Stimulated activated CD4-positive, alpha-beta T cell treated with anti-CD3 and anti-CD28 coated beads, Interleukin-1b, Interleukin-23, amount 100 ng/mL, for 48 hours (primary cell): ENCODE measurements around the gene CEP85.
A peak's percentile ranks its signal among the peaks of the same experiment; 100 is the strongest.
"Not testable (repeated sequence)": the region's sequence is repeated elsewhere in the genome, so short reads cannot be mapped to it uniquely, and the experiment has no call there.

ENCODE experiments used
- DNase-seq: peaks from one replicate; pipeline ENCODE4 v3.0.0-alpha.2; 2020

CEP85 gene

GRCh38 chr1:26225033-26225831, 8.8 kb upstream of the CEP85 start:
- DNase-seq = peak; percentile 45

GRCh38 chr1:26230682-26231081, 3.3 kb upstream of the CEP85 start:
- DNase-seq = not testable (repeated sequence)

- no peak for DNase-seq
Observed at GRCh38 chr1:26234644-26235370, 807 bp downstream of the CEP85 start.

- DNase-seq = no peak
Observed at GRCh38 chr1:26237230-26237966, 3.4 kb downstream of the CEP85 start.

- no peak for DNase-seq
Observed at GRCh38 chr1:26239936-26240335, 5.9 kb downstream of the CEP85 start.

- DNase-seq = no peak
Observed at GRCh38 chr1:26252718-26253117, 18.7 kb downstream of the CEP85 start.

GRCh38 chr1:26254404-26254803, 20.4 kb downstream of the CEP85 start:
- no peak for DNase-seq

GRCh38 chr1:26257222-26257621, 23.2 kb downstream of the CEP85 start:
- no peak for DNase-seq

GRCh38 chr1:26259005-26259404, 25.0 kb downstream of the CEP85 start:
- no peak for DNase-seq

GRCh38 chr1:26259578-26259977, 25.6 kb downstream of the CEP85 start:
- no peak for DNase-seq

- DNase-seq = no peak
Observed at GRCh38 chr1:26263212-26263611, 29.2 kb downstream of the CEP85 start.

GRCh38 chr1:26265405-26265804, 31.4 kb downstream of the CEP85 start:
- DNase-seq = no peak

GRCh38 chr1:26268290-26269197, 34.5 kb downstream of the CEP85 start:
- no peak for DNase-seq

GRCh38 chr1:26269198-26269550, 35.2 kb downstream of the CEP85 start:
- DNase-seq = no peak

GRCh38 chr1:26274801-26275425, 40.9 kb downstream of the CEP85 start:
- DNase-seq = no peak

- DNase-seq = peak; percentile 78
Observed at GRCh38 chr1:26275580-26276431, 41.8 kb downstream of the CEP85 start.

GRCh38 chr1:26276432-26276838, 42.4 kb downstream of the CEP85 start:
- DNase-seq = no peak

GRCh38 chr1:26277261-26277661, 43.3 kb downstream of the CEP85 start:
- DNase-seq = no peak

GRCh38 chr1:26277719-26278118, 43.7 kb downstream of the CEP85 start:
- no peak for DNase-seq

- no peak for DNase-seq
Observed at GRCh38 chr1:26278303-26278702, 44.3 kb downstream of the CEP85 start.
